Gastroesophageal sphincter (tissue), 4 donors: ENCODE data around the gene CUX1. TPM values are rescaled to one million over a fixed set of nuclear protein-coding genes. Genes with fewer than 3 reads are reported as not detected.

Experiments used
- ATAC-seq: fragments of 150-250 bp; one replicate; pipeline ENCODE4 v1.9.1; 2016; ENCODE audit warnings: mild to moderate bottlenecking, moderate library complexity
- H3K27ac ChIP-seq, 4 donors: fragments of 200-600 bp; sonication (generic) in 3 of 4; 1 replicate in 3 of 4; 2 replicates in 1 of 4; pipeline ENCODE4 v1.5.1; 2016 to 2019
- H3K27me3 ChIP-seq: fragments of 200-600 bp; sonication (generic); one replicate; pipeline ENCODE4 v1.5.1; 2019
- H3K36me3 ChIP-seq, 2 donors: fragments of 200-600 bp; sonication (generic); one replicate each; pipeline ENCODE4 v1.5.1; 2019; ENCODE audit warnings: control low read depth in 1 of 2
- H3K4me1 ChIP-seq, 3 donors: fragments of 200-600 bp; sonication (generic); 1 replicate in 2 of 3; 2 replicates in 1 of 3; pipeline ENCODE4 v1.5.1; 2016 to 2019; ENCODE audit warnings: control low read depth in 2 of 3
- H3K4me3 ChIP-seq, 2 donors: fragments of 200-600 bp; sonication (generic); one replicate each; pipeline ENCODE4 v1.5.1; 2019; ENCODE audit warnings: mild to moderate bottlenecking in 1 of 2, moderate library complexity in 1 of 2
- H3K9me3 ChIP-seq, 3 donors: fragments of 200-600 bp; sonication (generic); one replicate each; pipeline ENCODE4 v1.5.1; 2017 to 2019; ENCODE audit warnings: control low read depth in 2 of 3
- EP300 ChIP-seq: sonication (generic); formaldehyde crosslinking; IDR thresholded peaks from one replicate; pipeline ENCODE4 v1.6.1; 2017; ENCODE audit warnings: antibody characterized with exemption, mild to moderate bottlenecking
- POLR2A ChIP-seq, 2 donors: fragments of 450-650 bp; IDR thresholded peaks; one replicate each; pipeline ENCODE4 v1.6.1; 2017; ENCODE audit warnings: antibody characterized with exemption in 2 of 2, mild to moderate bottlenecking in 2 of 2, moderate library complexity in 1 of 2
- POLR2AphosphoS5 ChIP-seq: sonication (generic); formaldehyde crosslinking; IDR thresholded peaks from one replicate; pipeline ENCODE4 v1.6.1; 2017; ENCODE audit warnings: antibody characterized with exemption
- WGBS, 2 donors: methylation state at CpG; one replicate each; pipeline ENCODE4 v1.1.5; 2018; ENCODE audit warnings: low coverage in 1 of 2; 5-methylcytosine and 5-hydroxymethylcytosine counted together
- total RNA-seq, 4 donors: library from RNA; depleted of rRNA; stranded (reverse); fragments of >200 nt; gene quantifications; one replicate each; pipeline ENCODE4 v1.1.0, GENCODE V29; 2016
- TF ChIP-seq, protein P1 (sequence below), 4 experiments: fragments of 200-600 bp in 2 of 4; fragments of 450-650 bp in 2 of 4; sonication (generic) in 1 of 4; IDR thresholded peaks; one replicate each; pipeline ENCODE4 v1.5.1; 2017 to 2019; ENCODE audit warnings: antibody characterized with exemption in 4 of 4, mild to moderate bottlenecking in 2 of 4, moderate library complexity in 2 of 4

CUX1 gene
- total RNA-seq, 4 donors from 2014 or later, result 84.4 to 134 (median 110) TPM

DNA sequence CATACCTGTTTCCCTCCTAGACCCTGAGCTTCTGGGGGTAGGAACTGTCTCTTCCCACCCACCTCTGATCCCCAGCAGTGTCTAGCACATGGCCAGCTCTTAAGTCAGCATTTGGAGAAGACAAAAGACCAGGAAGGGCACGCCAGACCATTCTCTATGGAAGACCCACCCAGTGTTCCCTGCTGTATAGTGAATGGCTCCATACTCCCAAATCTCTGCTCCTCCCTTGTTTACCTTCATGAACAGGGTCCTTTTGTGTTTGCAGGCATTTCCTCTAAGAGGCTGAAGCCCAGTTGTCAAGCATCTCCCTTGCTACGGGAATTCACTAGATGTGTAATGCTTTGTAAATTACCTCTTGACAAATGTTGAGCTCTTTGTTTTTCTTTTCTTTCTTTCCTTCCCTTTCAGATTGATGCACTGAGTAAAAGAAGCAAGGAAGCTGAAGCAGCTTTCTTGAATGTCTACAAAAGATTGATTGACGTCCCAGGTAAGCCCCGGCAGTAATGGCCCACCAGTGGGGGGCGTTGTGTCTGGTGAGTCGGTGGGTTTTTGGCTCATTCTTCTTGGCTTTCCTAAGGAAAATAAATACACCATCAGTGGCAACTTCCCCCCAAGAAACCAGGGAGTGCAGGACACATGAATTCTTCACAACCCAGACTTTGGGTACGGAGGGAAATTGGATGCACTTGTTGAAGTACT is 252.7 kb downstream of the CUX1 start:
- WGBS, 2 donors, result 59 to 70% methylated on average over 5 to 6 of the region's 7 CpGs
- peaks cover 0 to 38% of the 10 kb centered on the region in 2 donors for H3K36me3 ChIP-seq
- no peak overlapping the region for H3K27ac ChIP-seq
- no peaks in the 10 kb centered on the region for H3K4me1 ChIP-seq
- no peaks in the 10 kb centered on the region for H3K9me3 ChIP-seq
- no peaks in the 10 kb centered on the region for H3K27me3 ChIP-seq
- TF ChIP-seq POLR2A (IDR thresholded peaks at IDR 0.05) (no peak), POLR2AphosphoS5 (no peak), EP300 (no peak)
- TF ChIP-seq, protein P1, sequence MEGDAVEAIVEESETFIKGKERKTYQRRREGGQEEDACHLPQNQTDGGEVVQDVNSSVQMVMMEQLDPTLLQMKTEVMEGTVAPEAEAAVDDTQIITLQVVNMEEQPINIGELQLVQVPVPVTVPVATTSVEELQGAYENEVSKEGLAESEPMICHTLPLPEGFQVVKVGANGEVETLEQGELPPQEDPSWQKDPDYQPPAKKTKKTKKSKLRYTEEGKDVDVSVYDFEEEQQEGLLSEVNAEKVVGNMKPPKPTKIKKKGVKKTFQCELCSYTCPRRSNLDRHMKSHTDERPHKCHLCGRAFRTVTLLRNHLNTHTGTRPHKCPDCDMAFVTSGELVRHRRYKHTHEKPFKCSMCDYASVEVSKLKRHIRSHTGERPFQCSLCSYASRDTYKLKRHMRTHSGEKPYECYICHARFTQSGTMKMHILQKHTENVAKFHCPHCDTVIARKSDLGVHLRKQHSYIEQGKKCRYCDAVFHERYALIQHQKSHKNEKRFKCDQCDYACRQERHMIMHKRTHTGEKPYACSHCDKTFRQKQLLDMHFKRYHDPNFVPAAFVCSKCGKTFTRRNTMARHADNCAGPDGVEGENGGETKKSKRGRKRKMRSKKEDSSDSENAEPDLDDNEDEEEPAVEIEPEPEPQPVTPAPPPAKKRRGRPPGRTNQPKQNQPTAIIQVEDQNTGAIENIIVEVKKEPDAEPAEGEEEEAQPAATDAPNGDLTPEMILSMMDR (IDR thresholded peaks at IDR 0.05), result no peak
- no peak for ATAC-seq
- H3K4me3 ChIP-seq, result no peak overlapping the region

DNA sequence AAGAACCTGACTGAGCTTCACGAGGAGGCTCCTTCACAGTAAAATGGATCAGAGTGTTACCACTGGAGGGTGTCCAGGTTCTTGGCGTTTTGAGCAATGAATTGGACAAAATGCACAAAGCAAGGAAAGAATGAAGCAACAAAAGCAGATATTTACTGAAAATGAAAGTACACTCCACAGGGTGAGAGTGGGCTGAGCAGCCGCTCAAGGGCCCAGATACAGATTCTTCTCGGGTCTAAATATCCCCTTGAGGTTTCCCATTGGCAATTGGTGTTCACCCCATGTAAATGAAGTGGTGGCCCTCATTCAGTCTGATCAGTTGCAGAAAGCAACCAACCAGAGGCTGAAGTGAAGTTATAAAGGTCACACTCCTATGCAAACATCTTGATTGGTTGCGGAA is 254.6 kb downstream of the CUX1 start:
- Histone ChIP-seq H3K36me3 (peaks cover 0 to 51% of the 10 kb centered on the region in 2 donors), H3K9me3 (no peaks in the 10 kb centered on the region), H3K27me3 (no peaks in the 10 kb centered on the region), H3K27ac (no peak overlapping the region), H3K4me1 (no peaks in the 10 kb centered on the region), H3K4me3 (no peak overlapping the region)
- WGBS, 2 donors, result 93 to 100% methylated on average over 2 to 5 of the region's 5 CpGs
- TF ChIP-seq POLR2AphosphoS5, result no peak
- no peak for TF ChIP-seq EP300
- TF ChIP-seq, protein P1 (IDR thresholded peaks at IDR 0.05), result no peak
- no peak for TF ChIP-seq POLR2A (IDR thresholded peaks at IDR 0.05)
- ATAC-seq, result no peak

DNA sequence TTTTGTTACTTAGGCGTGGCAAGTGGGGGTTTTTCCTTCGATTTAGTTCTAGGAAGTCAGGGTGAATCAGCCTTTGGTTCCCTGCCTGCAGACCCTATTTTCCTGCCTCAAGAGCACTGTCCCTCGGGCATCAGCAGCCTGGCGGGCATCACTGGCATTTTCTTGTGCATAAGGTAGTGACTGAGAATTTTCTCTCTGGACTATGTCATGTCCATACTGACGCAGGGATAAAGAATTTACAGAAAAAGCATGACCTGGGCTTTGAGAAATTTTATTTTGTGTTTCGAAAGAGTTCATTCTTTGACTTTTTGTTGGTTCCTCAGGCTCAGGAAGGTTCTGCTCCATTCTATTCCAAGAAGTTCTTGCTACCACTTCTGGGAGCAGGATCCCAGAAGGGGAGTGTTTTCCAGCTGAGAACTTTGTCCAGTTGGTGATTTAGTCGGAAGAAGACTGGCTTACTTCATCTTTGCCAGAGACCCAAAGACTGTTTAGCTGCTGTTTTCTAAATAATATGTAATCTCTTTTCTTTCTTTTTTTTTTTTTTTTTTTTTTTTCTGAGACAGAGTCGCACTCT is 255.3 kb downstream of the CUX1 start:
- H3K36me3 ChIP-seq, result peaks cover 0 to 51% of the 10 kb centered on the region in 2 donors
- no peak overlapping the region for H3K4me3 ChIP-seq
- H3K27ac ChIP-seq, result no peak overlapping the region
- TF ChIP-seq POLR2A (IDR thresholded peaks at IDR 0.05), result no peak
- TF ChIP-seq EP300, result no peak
- TF ChIP-seq, protein P1 (IDR thresholded peaks at IDR 0.05), result no peak
- TF ChIP-seq POLR2AphosphoS5, result no peak
- no peaks in the 10 kb centered on the region for H3K9me3 ChIP-seq
- no peaks in the 10 kb centered on the region for H3K4me1 ChIP-seq
- no peaks in the 10 kb centered on the region for H3K27me3 ChIP-seq
- no peak for ATAC-seq
- WGBS, 2 donors, result 80 to 93% methylated on average over 3 to 6 of the region's 8 CpGs

DNA sequence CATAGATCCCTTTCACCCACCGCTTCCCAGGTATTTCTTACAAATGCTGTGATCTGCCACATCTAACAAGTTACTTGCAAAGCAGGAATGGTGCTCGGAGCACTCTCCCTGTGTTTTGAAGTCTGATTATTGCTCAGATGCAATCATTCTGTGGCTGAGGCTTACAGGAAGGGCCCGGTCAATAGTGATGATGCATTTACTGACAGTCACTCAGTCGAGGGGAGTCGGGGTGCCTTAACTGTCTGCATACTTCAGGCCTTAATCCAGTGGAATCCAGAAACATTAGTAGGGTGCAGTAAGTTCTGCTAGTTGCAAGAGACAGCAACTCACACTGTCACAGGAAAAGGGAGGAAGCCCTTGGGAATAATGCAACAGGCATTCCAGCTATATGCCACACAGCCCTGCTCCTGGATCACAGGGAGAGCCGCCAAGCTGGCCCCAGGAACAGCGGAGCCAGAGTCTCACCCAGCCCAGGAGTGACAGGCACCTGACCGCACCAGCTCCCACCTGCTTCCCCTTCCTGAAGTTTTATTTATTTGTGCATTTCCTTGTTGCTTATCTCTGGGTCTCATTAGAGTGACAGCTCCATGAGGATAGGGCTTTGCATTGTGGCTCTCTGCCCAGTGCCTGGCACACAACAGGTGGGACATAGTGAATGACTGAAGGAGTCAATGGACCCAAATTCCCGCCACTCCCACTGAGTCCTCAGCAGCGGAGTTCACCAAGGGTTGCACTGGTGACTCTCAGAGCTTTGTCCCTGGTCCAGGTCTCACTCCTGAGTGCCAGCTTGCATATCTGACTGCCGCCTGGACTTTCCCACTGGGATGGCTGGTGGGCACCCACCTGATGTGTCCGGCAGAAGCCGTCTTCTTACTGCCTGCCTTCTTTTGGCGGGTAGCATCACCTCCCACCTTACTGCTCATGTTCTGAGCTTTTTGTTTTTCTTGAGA is 256.8 kb downstream of the CUX1 start:
- Histone ChIP-seq H3K4me1 (no peaks in the 10 kb centered on the region), H3K9me3 (no peaks in the 10 kb centered on the region), H3K27me3 (no peaks in the 10 kb centered on the region), H3K4me3 (no peak overlapping the region), H3K36me3 (peaks cover 0 to 51% of the 10 kb centered on the region in 2 donors), H3K27ac (no peak overlapping the region)
- WGBS, 2 donors, result 94 to 97% methylated on average over 8 to 10 of the region's 14 CpGs
- TF ChIP-seq POLR2AphosphoS5, result no peak
- no peak for TF ChIP-seq POLR2A (IDR thresholded peaks at IDR 0.05)
- TF ChIP-seq, protein P1 (IDR thresholded peaks at IDR 0.05), result no peak
- TF ChIP-seq EP300, result no peak
- no peak for ATAC-seq
